GM21576 (cell line): ENCODE measurements around the gene ARHGAP19.

Experiments used
- ATAC-seq: cut with Tn5 transposase; IDR thresholded peaks from one replicate; pipeline ENCODE4 v1.9.1; 2021; ENCODE audit warnings: mild to moderate bottlenecking, moderate library complexity; ENCODE audit not compliant: unreplicated experiment

The ARHGAP19 gene

GRCh38 chr10:97230146-97230545 lies 62.3 kb downstream of the ARHGAP19 start:
- no peak for ATAC-seq

DNA sequence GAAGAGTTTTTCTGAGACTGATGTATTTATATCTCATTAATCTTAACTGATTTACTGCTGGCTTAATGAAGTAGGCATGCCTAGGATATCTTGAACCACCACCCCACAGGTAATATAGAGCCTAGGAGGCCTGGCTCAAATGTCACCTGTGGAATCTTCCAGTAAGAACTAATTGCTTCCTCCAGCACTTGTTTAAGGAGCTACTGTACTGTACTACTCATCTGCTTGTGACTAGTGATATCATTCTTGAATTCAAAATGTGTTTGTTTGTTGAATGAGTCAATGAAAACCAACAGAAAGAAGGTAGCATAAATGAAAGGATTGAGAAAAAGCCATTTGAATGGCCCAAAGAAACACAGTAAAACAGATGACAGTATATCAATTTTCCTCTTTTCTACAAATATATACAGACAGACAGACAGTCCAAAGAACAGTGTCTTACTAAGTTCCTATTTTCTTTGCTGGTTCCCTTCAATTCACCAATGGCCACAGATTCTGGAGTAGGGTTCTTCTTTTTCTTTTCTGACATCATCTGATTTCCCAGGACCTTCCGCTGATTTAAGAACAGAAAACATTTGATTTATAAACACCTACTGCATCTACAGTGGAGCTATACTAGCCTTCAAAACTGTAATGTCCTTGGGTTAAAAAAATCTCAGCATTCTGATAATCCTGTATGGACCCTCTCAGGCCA lies 63.0 kb downstream of the ARHGAP19 start:
- no peak for ATAC-seq

DNA sequence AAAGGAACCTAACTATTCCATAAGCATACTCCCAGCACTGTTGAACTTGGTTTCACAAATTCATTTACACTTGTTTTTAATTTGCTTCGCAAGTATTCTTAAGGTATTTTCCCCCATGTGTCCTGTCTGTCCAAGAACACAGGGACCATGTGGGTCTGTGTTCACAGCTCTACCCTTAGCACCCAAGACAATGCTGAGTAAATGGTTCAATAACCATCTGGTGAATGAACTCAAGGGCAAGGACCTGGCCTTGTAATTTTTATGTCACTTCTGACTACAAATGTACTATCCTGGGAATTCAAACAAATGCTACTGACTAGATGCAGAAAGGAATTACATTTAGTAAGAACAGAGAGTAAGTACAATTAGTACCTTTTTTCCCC lies 63.7 kb downstream of the ARHGAP19 start:
- no peak for ATAC-seq

DNA sequence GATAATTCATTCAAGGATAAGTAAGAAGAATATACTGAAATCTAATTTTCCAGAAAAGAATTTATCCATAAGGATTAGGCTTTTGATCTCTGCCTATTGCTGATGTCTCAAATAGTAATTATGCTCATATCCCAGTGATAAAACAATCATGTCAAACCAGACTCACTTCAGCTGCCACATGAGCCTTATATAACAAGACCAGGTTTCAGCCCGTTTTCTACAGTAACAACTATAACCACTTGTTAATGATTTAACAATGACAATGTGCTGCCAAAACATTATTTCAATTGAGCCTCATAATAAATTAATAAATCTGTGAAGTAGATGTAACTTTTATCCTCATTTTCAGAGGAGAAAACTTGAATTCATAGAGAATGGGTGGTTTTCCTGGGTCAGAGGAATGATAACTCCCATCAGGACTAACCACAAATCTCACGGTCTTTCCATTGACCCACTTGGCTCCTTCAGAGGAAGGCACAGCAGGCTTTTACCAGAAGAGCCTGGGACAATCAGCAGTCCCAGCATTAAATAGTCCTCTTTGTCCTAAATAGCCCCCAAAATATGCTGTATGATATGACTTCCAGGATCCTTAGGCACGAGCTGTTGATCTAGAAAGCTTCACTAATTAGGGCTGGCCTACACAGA lies 64.2 kb downstream of the ARHGAP19 start:
- ATAC-seq, result no peak

- no peak for ATAC-seq
These were observed 66.0 kb downstream of the ARHGAP19 start for GRCh38 chr10:97226398-97226797.

- no peak for ATAC-seq
These were observed 67.7 kb downstream of the ARHGAP19 start for GRCh38 chr10:97224483-97225435.

DNA sequence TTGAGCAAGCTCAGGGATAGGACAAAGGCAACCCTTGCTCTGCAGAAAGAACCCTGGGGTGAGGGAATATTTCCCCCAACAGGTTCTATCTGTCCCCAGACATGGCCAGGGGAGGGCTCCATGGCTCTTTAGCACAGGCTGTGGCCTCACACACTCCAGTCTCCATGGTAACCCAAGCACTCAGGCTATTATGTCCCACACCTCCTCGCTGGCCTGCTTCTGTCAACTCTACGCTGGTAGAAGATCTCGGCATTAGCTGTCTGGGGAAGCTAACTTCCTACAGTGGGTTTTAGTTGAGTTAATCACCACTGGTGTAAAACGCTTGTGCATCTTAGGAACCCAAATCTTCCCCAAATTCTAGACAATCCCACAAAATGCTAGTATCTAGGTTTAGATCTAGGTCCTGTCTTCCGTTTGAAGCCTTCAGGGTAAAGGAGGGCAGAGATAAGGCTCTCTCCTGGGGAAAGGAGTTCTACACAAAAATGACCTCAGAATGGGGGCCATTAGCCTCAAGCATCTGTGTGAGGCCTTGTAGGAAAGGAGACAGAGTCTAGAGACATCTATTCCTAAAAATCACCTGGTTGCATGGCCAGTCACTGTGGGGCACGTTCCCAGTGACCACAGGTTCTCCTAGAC lies 70.0 kb downstream of the ARHGAP19 start:
- no peak for ATAC-seq

GRCh38 chr10:97220355-97220754 lies 72.1 kb downstream of the ARHGAP19 start:
- no peak for ATAC-seq

- ATAC-seq, result no peak
These were observed 75.1 kb downstream of the ARHGAP19 start for GRCh38 chr10:97217299-97217698.

GRCh38 chr10:97215619-97216260 lies 76.7 kb downstream of the ARHGAP19 start:
- no peak for ATAC-seq

- ATAC-seq, result no peak
These were observed 79.0 kb downstream of the ARHGAP19 start for GRCh38 chr10:97213431-97213830.

DNA sequence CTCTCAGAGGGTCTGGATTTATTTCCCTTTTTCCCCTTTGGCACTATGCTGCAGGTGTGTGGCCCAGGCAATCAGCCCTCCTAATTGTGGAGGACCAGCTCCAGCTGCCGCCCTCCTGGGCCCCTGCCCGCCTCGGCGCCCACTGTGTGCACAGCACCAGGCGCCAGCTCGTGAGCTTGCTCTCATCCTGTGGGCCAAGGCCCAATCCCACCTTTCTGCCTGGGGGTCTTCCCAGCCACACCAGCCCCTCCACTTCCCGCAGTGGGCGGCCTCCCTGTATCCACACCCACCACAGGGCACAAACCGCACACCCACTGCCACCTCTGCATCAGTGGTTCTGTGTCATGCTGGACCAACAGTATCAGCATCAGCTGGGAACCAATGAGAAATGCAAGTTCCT lies 81.2 kb downstream of the ARHGAP19 start:
- ATAC-seq, result no peak

DNA sequence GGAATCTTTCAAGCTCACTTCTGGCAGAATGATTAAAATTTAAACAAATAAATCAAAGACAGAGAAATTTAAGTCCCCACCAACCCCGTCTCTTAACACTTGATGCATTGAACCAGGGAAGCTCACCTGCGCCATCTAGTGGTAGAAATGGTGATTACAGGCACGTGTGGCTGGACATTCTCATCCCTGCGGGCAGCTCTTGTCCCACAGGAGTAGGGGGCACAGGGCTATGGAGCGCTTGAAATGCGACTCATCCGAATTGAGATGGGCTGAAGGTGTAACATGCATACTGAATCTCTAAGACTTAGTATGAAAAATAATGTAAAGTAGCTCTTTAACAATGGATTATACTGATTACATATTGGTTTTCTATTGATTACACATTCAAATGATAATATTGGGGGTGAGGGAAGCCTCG lies 81.9 kb downstream of the ARHGAP19 start:
- peak; percentile 52 for ATAC-seq

GRCh38 chr10:97207756-97208346 lies 84.6 kb downstream of the ARHGAP19 start:
- no peak for ATAC-seq

DNA sequence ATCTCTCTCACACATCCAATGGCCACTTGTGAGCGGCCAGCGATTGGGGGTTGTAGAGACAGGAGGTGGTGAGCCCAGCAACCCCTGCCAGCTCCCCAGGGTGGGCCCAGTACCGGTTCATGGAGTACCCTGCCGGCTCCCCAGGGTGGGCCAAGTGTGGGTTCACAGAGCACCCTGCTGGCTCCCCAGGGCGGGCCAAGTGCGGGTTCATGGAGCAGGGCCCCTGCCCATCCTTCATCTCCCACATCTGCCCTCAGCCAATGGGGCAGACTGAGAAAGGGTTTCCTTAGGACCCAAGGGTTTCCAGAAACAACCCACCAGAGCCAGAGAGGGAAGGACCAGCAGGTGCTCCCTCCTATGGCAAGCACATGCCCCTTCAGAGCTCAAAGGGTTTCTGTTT lies 85.3 kb downstream of the ARHGAP19 start:
- no peak for ATAC-seq

- no peak for ATAC-seq
These were observed 87.4 kb downstream of the ARHGAP19 start for GRCh38 chr10:97204826-97205679.

DNA sequence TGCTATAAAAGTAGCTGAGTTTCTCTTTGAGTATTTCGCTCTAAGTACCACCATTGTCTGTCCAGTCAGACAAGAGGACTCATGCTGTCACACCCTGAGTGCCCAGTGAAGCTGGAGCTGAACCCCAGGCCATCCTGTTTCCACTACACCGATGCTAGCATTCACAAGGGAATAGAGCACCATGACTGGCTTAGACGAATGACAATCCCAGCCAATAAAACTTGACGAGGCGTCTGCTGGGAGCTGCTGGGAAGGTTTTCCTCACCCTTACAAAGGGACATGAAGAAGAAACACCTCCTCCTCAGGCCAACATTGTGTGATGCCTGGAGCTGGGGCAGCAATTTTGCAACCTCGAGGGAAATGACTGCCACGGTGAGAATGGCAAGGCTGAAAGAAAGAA lies 89.2 kb downstream of the ARHGAP19 start:
- no peak for ATAC-seq

- ATAC-seq, result peak; percentile 41
These were observed 91.8 kb downstream of the ARHGAP19 start for GRCh38 chr10:97200616-97201015.

DNA sequence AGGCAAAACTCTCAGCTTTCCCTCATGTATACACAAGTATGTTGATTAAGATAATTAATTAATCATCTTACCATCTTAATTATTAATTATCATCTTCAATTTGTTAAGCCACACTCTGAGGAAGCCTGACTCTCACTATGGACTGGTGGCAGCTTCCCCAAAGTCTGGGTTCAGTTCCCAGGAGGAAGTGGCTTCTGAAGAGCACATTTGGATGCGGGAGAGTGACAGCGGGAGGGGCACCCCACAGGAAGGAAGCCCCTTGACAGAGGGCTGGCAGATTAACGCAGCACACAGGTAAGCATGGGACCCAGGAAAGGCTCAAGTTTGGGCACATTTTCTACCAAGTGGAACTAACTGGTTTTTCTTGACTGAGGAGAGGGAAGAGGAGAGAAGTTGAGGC lies 93.3 kb downstream of the ARHGAP19 start:
- ATAC-seq, result no peak
